Suprapubic skin (tissue), 4 donors: ENCODE results near the gene TRAF3IP1.

Experiments used
- CTCF ChIP-seq, 2 donors: fragments of 200-600 bp in 1 of 2; fragments of 450-650 bp in 1 of 2; sonication (generic) in 1 of 2; IDR thresholded peaks; one replicate each; pipeline ENCODE4 v1.5.1; 2016 to 2019; ENCODE audit warnings: antibody characterized with exemption in 2 of 2, mild to moderate bottlenecking in 1 of 2, moderate library complexity in 1 of 2
- EP300 ChIP-seq: sonication (generic); formaldehyde crosslinking; IDR thresholded peaks from one replicate; pipeline ENCODE4 v1.6.1; 2017; ENCODE audit warnings: antibody characterized with exemption
- POLR2AphosphoS5 ChIP-seq, 3 donors: sonication (generic); formaldehyde crosslinking; IDR thresholded peaks; one replicate each; pipeline ENCODE4 v1.6.1; 2017; ENCODE audit warnings: antibody characterized with exemption in 3 of 3

GRCh38 chr2:238423561-238424312 is 103.4 kb downstream of the TRAF3IP1 start:
- no peak for TF ChIP-seq CTCF (IDR thresholded peaks at IDR 0.05)
- TF ChIP-seq EP300 = no peak
- TF ChIP-seq POLR2AphosphoS5 (IDR thresholded peaks at IDR 0.05) = no peak
